GM18867 (cell line): ENCODE data around the gene GLTP.

Experiments used
- ATAC-seq: cut with Tn5 transposase; IDR thresholded peaks from one replicate; pipeline ENCODE4 v1.9.1; 2021; ENCODE audit warnings: mild to moderate bottlenecking, moderate library complexity; ENCODE audit not compliant: unreplicated experiment

Gene GLTP

GRCh38 chr12:109844983-109845823 is 35.1 kb downstream of the GLTP start:
- ATAC-seq, result peak; percentile 86

- no peak for ATAC-seq
These were observed 36.2 kb downstream of the GLTP start for GRCh38 chr12:109844091-109844490.

GRCh38 chr12:109842021-109842420 is 38.3 kb downstream of the GLTP start:
- no peak for ATAC-seq

GRCh38 chr12:109841356-109841755 is 39.0 kb downstream of the GLTP start:
- no peak for ATAC-seq

- ATAC-seq, result no peak
These were observed 39.9 kb downstream of the GLTP start for GRCh38 chr12:109840305-109841074.

GRCh38 chr12:109839444-109839843 is 40.9 kb downstream of the GLTP start:
- ATAC-seq, result no peak

GRCh38 chr12:109836916-109837315 is 43.4 kb downstream of the GLTP start:
- no peak for ATAC-seq

GRCh38 chr12:109835827-109836226 is 44.5 kb downstream of the GLTP start:
- ATAC-seq, result no peak

GRCh38 chr12:109833307-109834189 is 46.8 kb downstream of the GLTP start, which contains the start of gene TRPV4:
TSS of gene TRPV4 (minus strand) at chr12:109833398. CDS start at chr12:109814796, 18,602 bp downstream.
- no peak for ATAC-seq

- ATAC-seq, result no peak
These were observed 47.6 kb downstream of the GLTP start for GRCh38 chr12:109832541-109833306.

GRCh38 chr12:109831929-109832328 is 48.4 kb downstream of the GLTP start:
- ATAC-seq, result no peak

- no peak for ATAC-seq
These were observed 49.0 kb downstream of the GLTP start for GRCh38 chr12:109831365-109831764.

- no peak for ATAC-seq
These were observed 49.6 kb downstream of the GLTP start for GRCh38 chr12:109830718-109831117.

GRCh38 chr12:109830267-109830666 is 50.1 kb downstream of the GLTP start:
- no peak for ATAC-seq

GRCh38 chr12:109829667-109830066 is 50.7 kb downstream of the GLTP start:
- ATAC-seq, result no peak

- ATAC-seq, result no peak
These were observed 51.4 kb downstream of the GLTP start for GRCh38 chr12:109828754-109829511.

GRCh38 chr12:109827566-109828550 is 52.5 kb downstream of the GLTP start:
- ATAC-seq, result no peak

- no peak for ATAC-seq
These were observed 53.3 kb downstream of the GLTP start for GRCh38 chr12:109827080-109827479.
